ENCODE results near the gene SHC1. TPM values are rescaled to one million over a fixed set of nuclear protein-coding genes. Genes with fewer than 3 reads are reported as not detected.
A peak's percentile ranks its signal among the peaks of the same experiment; 100 is the strongest.
"Not testable (repeated sequence)": the region's sequence is repeated elsewhere in the genome, so short reads cannot be mapped to it uniquely, and the experiment has no call there.

Gene SHC1
- total and polyA plus RNA-seq, 2 donors, result 61.2 to 110 TPM

GRCh38 chr1:155003227-155003765, 32.7 kb upstream of the SHC1 start:
- H3K4me3 ChIP-seq (ENCODE audit: low read depth, low read length), result peak overlapping the region; percentile 83
- H3K4me1 ChIP-seq (ENCODE audit: insufficient read depth), result no peaks in the 10 kb centered on the region
- H3K27ac ChIP-seq (ENCODE audit: low read depth), result peak overlapping the region; percentile 89
- H3K36me3 ChIP-seq (ENCODE audit: insufficient read depth), result no peaks in the 10 kb centered on the region
- no peak for DNase-seq (ENCODE audit: extremely low spot score)
- under 1% methylated on average over 37 of the region's 37 CpGs for WGBS

GRCh38 chr1:155002464-155003226, 32.1 kb upstream of the SHC1 start, which contains the start of gene ZBTB7B:
Gene ZBTB7B, plus strand, starts transcription at chr1:155002802. Its CDS starts 11,859 bp downstream, at chr1:155014661.
- Histone ChIP-seq H3K4me1 (ENCODE audit: insufficient read depth) (no peaks in the 10 kb centered on the region), H3K4me3 (ENCODE audit: low read depth, low read length) (peak within 1 kb of the TSS; percentile 83), H3K36me3 (ENCODE audit: insufficient read depth) (no peaks in the 10 kb centered on the region), H3K27ac (ENCODE audit: low read depth) (peak within 1 kb of the TSS; percentile 89)
- no peak for DNase-seq (ENCODE audit: extremely low spot score)
- WGBS, result under 1% methylated on average over 34 of the region's 35 CpGs

- H3K27ac ChIP-seq (ENCODE audit: low read depth), result peak overlapping the region; percentile 88
- no peaks in the 10 kb centered on the region for H3K36me3 ChIP-seq (ENCODE audit: insufficient read depth)
- peak overlapping the region; percentile 83 for H3K4me3 ChIP-seq (ENCODE audit: low read depth, low read length)
- no peaks in the 10 kb centered on the region for H3K4me1 ChIP-seq (ENCODE audit: insufficient read depth)
- DNase-seq (ENCODE audit: extremely low spot score), result peak; percentile 99
- under 1% methylated on average over 38 of the region's 38 CpGs for WGBS
These were observed 31.3 kb upstream of the SHC1 start for GRCh38 chr1:155001675-155002463.

DNA sequence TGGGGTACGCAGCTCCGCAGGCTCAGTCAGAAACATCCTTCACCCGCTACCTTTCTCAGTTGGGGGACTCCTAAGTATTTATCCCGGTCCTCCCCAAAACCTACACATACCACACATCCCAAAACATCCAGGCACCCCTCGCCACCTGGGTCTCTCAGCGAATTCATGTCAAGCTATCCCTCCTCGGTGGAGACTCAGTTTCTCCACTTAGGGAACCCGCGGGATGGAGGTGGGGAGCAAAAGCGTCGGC, 30.8 kb upstream of the SHC1 start:
- no peaks in the 10 kb centered on the region for H3K4me1 ChIP-seq (ENCODE audit: insufficient read depth)
- H3K27ac ChIP-seq (ENCODE audit: low read depth), result peak overlapping the region; percentile 88
- under 1% methylated on average over 11 of the region's 11 CpGs for WGBS
- H3K36me3 ChIP-seq (ENCODE audit: insufficient read depth), result no peaks in the 10 kb centered on the region
- H3K4me3 ChIP-seq (ENCODE audit: low read depth, low read length), result peak overlapping the region; percentile 83
- DNase-seq (ENCODE audit: extremely low spot score), result no peak

DNA sequence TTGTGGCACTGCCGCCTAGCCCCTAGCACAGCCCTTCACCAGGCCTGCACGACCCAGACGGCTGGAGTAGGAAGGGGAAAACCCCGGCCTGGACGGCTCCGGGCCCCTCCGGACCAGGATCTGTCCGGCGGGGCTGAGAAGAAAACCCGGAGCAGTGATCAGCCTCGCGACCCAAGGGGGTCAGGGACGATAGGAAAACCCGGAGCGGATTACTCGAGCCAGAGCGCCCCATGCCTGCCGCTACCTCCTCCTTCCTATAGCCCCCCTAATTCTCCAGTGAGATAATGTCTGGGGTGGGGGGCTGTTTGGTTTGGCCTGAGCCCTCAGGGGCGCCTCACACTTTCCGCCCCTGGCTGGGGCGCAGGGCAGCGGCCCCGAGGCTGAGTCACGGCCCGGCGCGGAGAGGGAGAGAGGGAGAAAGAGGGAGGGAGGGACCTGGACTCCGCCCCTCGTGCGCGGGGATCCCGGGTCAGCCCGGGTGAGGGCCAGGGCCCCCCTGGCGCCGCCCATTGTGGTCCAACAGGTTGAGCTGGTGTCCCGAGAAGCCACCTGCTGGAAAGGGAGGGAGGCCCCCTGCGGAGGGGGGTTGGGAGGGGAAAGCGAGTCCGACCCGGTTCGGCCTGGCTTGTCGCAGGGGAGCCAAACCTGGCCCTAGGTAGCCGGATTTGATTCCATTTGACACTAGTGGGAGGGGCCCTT, 30.3 kb upstream of the SHC1 start:
- no peaks in the 10 kb centered on the region for H3K36me3 ChIP-seq (ENCODE audit: insufficient read depth)
- H3K4me3 ChIP-seq (ENCODE audit: low read depth, low read length), result peak overlapping the region; percentile 83
- H3K4me1 ChIP-seq (ENCODE audit: insufficient read depth), result no peaks in the 10 kb centered on the region
- DNase-seq (ENCODE audit: extremely low spot score), result peak; percentile 75
- WGBS, result under 1% methylated on average over 43 of the region's 43 CpGs
- peak overlapping the region; percentile 88 for H3K27ac ChIP-seq (ENCODE audit: low read depth)

- DNase-seq (ENCODE audit: extremely low spot score), result no peak
- H3K4me3 ChIP-seq (ENCODE audit: low read depth, low read length), result peak overlapping the region; percentile 83
- peak overlapping the region; percentile 88 for H3K27ac ChIP-seq (ENCODE audit: low read depth)
- 2% methylated on average over 13 of the region's 13 CpGs for WGBS
- H3K36me3 ChIP-seq (ENCODE audit: insufficient read depth), result no peaks in the 10 kb centered on the region
- no peaks in the 10 kb centered on the region for H3K4me1 ChIP-seq (ENCODE audit: insufficient read depth)
These were observed 29.8 kb upstream of the SHC1 start for GRCh38 chr1:155000411-155000725.

GRCh38 chr1:154999571-155000410, 29.2 kb upstream of the SHC1 start:
- no peak for DNase-seq (ENCODE audit: extremely low spot score)
- WGBS, result 2% methylated on average over 50 of the region's 50 CpGs

GRCh38 chr1:154998818-154999570, 28.4 kb upstream of the SHC1 start:
- WGBS, result 10% methylated on average over 40 of the region's 40 CpGs
- DNase-seq (ENCODE audit: extremely low spot score), result no peak
- no peaks in the 10 kb centered on the region for H3K36me3 ChIP-seq (ENCODE audit: insufficient read depth)
- peak overlapping the region; percentile 29 for H3K4me3 ChIP-seq (ENCODE audit: low read depth, low read length)
- H3K27ac ChIP-seq (ENCODE audit: low read depth), result no peak overlapping the region
- no peaks in the 10 kb centered on the region for H3K4me1 ChIP-seq (ENCODE audit: insufficient read depth)

More at GRCh38 chr1:154999571-155000410, 29.2 kb upstream of the SHC1 start:
- Histone ChIP-seq H3K27ac (ENCODE audit: low read depth) (peak overlapping the region; percentile 61), H3K36me3 (ENCODE audit: insufficient read depth) (no peaks in the 10 kb centered on the region), H3K4me3 (ENCODE audit: low read depth, low read length) (peak overlapping the region; percentile 83), H3K4me1 (ENCODE audit: insufficient read depth) (no peaks in the 10 kb centered on the region)

DNA sequence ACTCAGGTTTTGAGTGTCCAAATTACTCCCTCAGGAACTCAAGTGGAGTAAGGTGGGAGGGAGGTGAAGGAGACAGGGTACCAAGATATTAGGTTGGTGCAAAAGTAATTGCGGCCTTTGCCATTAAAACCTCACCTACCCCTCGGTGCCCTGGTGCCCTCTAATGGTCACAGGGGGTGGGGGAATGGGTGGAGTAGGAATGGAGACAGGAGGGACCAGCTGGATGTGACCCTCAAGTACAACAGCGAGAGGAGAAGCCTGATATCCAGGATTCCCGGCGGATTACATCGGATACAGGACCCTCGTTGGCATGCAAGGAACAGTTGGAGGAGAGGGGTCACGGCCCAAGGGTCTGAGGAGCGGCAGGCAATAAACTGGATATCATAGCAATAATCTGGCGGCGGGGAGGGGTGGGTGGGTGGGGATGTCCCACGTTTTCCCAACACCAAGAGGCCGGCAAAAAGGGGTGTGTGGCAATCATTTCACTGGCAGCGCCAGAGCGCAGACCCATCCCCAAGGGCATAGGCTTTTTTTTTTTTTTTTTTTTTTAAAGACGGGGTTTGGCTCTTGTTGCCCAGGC, 27.7 kb upstream of the SHC1 start:
- WGBS, result 71% methylated on average over 16 of the region's 16 CpGs
- Histone ChIP-seq H3K36me3 (ENCODE audit: insufficient read depth) (no peaks in the 10 kb centered on the region), H3K27ac (ENCODE audit: low read depth) (no peak overlapping the region), H3K4me1 (ENCODE audit: insufficient read depth) (no peaks in the 10 kb centered on the region), H3K4me3 (ENCODE audit: low read depth, low read length) (no peak overlapping the region)
- no peak for DNase-seq (ENCODE audit: extremely low spot score)

DNA sequence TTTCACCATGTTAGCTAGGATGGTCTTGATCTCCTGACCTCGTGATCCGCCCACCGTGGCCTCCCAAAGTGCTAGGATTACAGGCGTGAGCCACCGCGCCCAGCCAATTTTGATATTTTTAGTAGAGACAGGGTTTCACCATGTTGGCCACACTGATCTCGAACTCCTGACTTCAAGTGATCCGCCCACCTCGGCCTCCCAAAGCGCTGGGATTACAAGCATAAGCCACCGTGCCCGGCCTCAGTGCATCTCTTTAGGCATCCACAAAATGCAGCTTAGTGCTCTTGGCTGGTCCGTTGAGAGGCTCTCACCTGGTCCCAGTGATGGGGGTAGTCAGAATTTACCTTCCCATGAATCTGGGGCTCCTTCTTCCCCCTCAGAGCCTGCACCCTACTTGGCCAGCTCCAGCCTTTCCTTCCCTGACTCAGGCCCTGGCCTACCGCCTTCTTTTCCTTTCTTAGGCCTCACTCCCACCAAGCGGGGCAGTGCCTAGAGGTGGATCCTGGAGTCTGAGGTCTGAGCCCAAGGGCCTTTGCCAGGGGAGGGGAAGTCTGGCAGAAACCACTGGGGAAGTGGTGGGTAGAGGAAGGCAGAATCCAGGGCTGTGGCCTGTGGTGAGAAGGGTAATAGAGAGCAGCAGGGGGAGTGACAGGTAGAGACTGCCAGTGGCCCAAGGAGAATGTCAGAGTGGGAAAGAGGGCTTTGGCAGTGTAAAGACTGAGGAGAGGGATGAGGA, 26.6 kb upstream of the SHC1 start:
- no peaks in the 10 kb centered on the region for H3K36me3 ChIP-seq (ENCODE audit: insufficient read depth)
- WGBS, result 82% methylated on average over 15 of the region's 15 CpGs
- no peaks in the 10 kb centered on the region for H3K4me1 ChIP-seq (ENCODE audit: insufficient read depth)
- no peak overlapping the region for H3K27ac ChIP-seq (ENCODE audit: low read depth)
- DNase-seq (ENCODE audit: extremely low spot score), result no peak
- H3K4me3 ChIP-seq (ENCODE audit: low read depth, low read length), result no peak overlapping the region

DNA sequence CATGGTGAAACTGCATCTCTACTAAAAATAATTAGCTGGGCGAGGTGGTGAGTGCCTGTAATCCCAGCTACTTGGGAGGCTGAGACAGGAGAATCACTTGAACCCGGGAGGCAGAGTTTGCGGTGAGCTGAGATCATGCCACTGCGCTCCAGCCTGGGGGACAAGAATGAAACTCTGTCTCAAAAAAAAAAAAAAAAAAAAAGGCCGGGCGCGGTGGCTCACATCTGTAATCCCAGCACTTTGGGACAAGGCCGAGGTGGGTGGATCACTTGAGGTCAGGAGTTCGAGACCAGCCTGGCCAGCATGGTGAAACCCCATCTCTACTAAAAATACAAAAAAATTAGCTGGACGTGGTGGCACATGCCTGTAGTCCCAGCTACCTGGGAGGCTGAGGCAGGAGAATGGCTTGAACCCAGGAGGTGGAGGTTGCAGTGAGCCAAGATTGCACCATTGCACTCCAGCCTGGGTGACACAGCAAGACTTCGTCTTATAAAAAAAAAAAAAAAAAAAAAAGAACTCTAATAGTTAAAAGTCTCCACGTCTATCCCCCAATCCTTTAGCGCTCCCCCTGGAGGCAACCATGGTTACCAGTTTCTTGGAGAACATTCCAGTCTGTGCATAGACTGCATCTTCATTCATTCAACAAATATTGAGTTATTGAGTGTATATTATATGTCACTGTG, 24.9 kb upstream of the SHC1 start:
- H3K36me3 ChIP-seq (ENCODE audit: insufficient read depth); DNase-seq (ENCODE audit: extremely low spot score); H3K27ac ChIP-seq (ENCODE audit: low read depth); H3K4me3 ChIP-seq (ENCODE audit: low read depth, low read length); H3K4me1 ChIP-seq (ENCODE audit: insufficient read depth): not testable (repeated sequence)
- whole genome bisulfite sequencing, result 57% methylated on average over 13 of the region's 13 CpGs
